ENCODE results near the gene SYNDIG1.

SYNDIG1 gene

DNA sequence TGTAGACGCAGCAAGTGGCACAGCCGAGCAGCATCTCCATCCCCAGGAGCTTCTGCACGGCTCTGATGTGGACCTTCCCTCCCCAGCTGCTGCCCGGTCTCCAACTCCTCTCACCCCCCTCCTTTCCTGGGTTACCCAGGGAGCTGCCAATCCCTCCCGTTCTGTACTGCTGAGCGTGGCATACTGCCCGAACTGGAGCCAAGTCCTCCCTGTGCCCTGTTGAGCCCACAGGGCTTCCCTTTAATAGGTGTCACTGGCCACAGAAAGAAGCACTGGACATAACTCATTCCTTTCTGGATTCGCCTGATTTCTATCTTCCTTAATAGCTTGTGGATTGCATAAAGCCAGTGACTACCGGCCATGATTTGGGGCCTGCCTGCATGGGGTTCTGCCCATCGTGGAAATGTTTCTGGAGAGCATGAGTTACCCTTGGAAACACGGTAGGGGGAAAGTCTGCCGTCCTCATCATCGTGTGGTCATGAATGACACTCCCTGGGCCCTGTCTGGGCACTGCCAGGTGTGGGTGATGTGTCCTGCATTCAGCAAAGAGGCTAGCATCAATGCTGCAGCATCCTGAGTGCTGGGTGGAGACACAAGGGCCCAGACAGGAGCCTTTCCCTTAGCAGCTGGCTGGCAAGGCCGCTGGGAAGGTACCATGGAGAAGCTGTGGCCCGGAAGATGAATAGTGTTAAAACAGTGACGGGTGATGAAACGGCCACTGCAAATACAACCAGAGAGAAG is 189.7 kb downstream of the SYNDIG1 start:
- Mint-ChIP-seq H3K4me3 (no peak overlapping the region), H3K9me3 (no peaks in the 10 kb centered on the region), H3K4me1 (ENCODE audit: low read depth) (no peaks in the 10 kb centered on the region), H3K27ac (no peak overlapping the region), H3K36me3 (ENCODE audit: low read depth) (no peaks in the 10 kb centered on the region), H3K27me3 (ENCODE audit: low read depth) (no peaks in the 10 kb centered on the region)

DNA sequence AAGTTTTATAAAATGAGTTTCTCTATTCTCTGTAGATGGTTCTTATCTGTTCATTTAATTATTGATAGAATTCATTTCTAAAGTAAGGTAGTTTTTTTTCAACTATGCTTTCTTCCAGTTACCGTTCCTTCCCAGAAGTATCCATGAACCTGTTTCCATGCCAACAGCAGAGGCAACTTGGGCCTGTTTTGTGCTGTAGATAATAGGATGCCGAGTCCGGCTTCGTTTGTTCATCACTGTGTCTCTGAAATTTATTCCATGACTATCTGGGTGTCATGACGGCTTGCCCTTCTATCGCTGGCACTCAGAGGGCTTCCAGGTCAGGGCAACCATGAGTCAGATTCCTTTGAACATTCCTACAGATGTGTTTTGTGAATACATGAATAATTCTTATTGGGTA is 190.4 kb downstream of the SYNDIG1 start:
- Mint-ChIP-seq H3K27me3 (ENCODE audit: low read depth) (no peaks in the 10 kb centered on the region), H3K27ac (no peak overlapping the region), H3K4me1 (ENCODE audit: low read depth) (no peaks in the 10 kb centered on the region), H3K36me3 (ENCODE audit: low read depth) (no peaks in the 10 kb centered on the region), H3K4me3 (no peak overlapping the region), H3K9me3 (no peaks in the 10 kb centered on the region)

DNA sequence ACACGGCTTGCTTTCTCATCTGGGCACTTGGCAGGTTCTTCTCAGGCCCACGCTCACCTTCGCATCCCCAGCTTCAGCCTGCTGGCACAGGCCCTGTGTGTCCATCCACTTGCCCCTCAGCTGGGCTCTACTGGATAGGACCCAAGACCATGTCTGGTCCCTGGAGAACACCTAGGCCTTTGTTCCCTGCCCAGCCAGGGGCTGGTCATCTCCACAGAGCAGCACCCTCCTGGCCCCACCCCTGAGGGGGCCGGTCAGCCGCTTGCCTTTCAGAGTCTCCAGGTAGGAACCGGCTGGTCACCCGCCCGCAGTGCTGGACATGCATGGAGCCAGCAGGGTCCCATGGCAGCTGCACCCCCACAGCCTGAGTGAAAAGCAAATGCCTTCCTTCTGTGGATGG is 191.2 kb downstream of the SYNDIG1 start:
- no peaks in the 10 kb centered on the region for H3K27me3 Mint-ChIP-seq (ENCODE audit: low read depth)
- no peak overlapping the region for H3K4me3 Mint-ChIP-seq
- no peaks in the 10 kb centered on the region for H3K9me3 Mint-ChIP-seq
- H3K36me3 Mint-ChIP-seq (ENCODE audit: low read depth), result no peaks in the 10 kb centered on the region
- no peak overlapping the region for H3K27ac Mint-ChIP-seq
- no peaks in the 10 kb centered on the region for H3K4me1 Mint-ChIP-seq (ENCODE audit: low read depth)

DNA sequence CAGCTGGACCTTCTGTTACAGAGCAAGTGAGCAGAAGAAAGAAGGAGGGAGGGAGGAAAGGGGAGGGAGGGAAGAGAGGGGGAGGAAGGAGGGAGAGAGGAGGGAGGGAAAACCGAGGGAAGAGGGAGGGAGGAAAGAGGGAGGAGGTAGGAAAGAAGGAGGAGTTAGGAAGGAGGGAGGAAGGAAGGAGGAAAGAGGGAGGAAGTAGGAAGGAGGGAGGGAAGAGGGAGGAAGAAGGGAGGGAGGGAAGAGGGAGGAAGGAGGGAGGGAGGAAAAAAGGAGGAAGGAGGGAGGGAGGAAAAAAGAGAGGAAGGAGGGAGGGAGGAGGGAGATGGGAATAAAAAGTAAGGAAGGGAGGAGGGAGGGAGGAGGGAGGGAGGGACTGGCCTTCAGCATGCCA is 191.8 kb downstream of the SYNDIG1 start:
- no peaks in the 10 kb centered on the region for H3K27me3 Mint-ChIP-seq (ENCODE audit: low read depth)
- no peak overlapping the region for H3K4me3 Mint-ChIP-seq
- H3K27ac Mint-ChIP-seq, result no peak overlapping the region
- no peaks in the 10 kb centered on the region for H3K9me3 Mint-ChIP-seq
- H3K36me3 Mint-ChIP-seq (ENCODE audit: low read depth), result no peaks in the 10 kb centered on the region
- H3K4me1 Mint-ChIP-seq (ENCODE audit: low read depth), result no peaks in the 10 kb centered on the region

DNA sequence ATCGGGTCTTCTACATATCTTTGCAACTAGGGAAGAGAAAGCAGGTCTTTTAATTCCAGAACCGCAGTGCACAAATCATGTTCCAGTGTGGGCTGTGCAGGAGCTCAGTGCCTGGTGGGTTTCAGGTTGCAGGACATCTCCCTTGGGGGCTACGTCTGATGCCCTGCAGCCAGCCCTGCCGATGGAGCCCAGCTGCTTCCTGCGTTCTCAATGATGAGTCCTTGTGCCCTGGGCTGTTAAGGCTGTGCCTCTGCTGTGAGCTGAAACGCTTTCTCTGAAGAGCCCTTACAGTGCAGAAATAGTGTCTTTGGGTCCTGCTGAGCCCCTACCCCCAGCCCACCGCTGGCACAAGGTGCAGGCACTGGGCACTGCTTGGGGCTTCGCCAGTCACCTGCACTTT is 192.9 kb downstream of the SYNDIG1 start:
- Mint-ChIP-seq H3K4me3 (no peak overlapping the region), H3K27ac (no peak overlapping the region), H3K27me3 (ENCODE audit: low read depth) (no peaks in the 10 kb centered on the region), H3K36me3 (ENCODE audit: low read depth) (no peaks in the 10 kb centered on the region), H3K9me3 (no peaks in the 10 kb centered on the region), H3K4me1 (ENCODE audit: low read depth) (no peaks in the 10 kb centered on the region)

DNA sequence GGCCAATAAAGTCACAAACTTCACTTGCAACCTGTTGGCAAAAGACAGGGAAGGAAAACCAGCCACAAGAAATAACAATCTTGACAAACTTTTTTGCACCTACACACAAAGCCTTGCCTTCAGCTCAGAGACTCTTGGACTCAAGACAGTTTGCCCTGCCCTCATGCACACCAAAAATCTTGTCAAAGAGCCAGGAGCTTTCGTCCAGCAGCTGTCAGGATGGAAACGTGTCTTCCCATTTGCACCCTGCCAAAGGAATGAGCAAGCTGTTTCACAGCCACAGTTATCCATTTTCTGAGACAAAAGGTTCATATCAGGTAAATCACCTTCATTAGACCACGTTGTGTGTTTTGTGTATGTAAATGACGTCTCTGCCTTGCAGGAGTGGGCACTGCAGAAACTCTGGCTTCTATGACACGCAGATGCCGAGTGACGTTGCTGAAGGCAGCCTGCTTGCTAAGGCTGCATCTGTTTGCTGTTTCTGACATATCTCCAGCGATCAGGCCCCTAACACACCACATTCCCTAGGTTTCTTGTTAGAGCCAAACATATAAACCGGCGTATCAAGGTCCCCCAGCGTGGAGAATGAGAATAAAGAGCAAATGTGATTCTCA is 193.4 kb downstream of the SYNDIG1 start:
- H3K9me3 Mint-ChIP-seq, result no peaks in the 10 kb centered on the region
- H3K27me3 Mint-ChIP-seq (ENCODE audit: low read depth), result no peaks in the 10 kb centered on the region
- H3K27ac Mint-ChIP-seq, result no peak overlapping the region
- H3K4me3 Mint-ChIP-seq, result no peak overlapping the region
- H3K36me3 Mint-ChIP-seq (ENCODE audit: low read depth), result no peaks in the 10 kb centered on the region
- no peaks in the 10 kb centered on the region for H3K4me1 Mint-ChIP-seq (ENCODE audit: low read depth)

DNA sequence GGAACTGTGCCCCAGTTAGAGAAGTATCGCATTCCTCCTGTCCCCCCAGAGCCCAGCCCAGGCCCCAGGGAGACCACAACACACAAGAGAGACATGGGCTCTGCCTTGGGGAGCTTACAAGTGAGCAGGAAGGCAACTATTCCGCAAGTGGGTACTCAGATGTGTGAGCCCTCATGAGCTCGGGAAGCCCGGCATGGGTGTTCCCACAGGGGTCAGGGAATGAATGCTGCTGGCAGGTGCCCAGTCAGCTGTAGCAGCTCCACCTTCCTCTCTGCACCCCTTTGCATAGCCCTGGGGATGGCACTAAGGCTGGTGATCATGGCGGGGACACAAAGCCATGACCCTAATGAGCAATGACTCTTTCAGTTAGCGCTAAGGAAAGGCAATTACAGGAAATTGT is 194.1 kb downstream of the SYNDIG1 start:
- H3K27me3 Mint-ChIP-seq (ENCODE audit: low read depth), result no peaks in the 10 kb centered on the region
- no peaks in the 10 kb centered on the region for H3K9me3 Mint-ChIP-seq
- H3K4me3 Mint-ChIP-seq, result no peak overlapping the region
- H3K36me3 Mint-ChIP-seq (ENCODE audit: low read depth), result no peaks in the 10 kb centered on the region
- no peaks in the 10 kb centered on the region for H3K4me1 Mint-ChIP-seq (ENCODE audit: low read depth)
- no peak overlapping the region for H3K27ac Mint-ChIP-seq

DNA sequence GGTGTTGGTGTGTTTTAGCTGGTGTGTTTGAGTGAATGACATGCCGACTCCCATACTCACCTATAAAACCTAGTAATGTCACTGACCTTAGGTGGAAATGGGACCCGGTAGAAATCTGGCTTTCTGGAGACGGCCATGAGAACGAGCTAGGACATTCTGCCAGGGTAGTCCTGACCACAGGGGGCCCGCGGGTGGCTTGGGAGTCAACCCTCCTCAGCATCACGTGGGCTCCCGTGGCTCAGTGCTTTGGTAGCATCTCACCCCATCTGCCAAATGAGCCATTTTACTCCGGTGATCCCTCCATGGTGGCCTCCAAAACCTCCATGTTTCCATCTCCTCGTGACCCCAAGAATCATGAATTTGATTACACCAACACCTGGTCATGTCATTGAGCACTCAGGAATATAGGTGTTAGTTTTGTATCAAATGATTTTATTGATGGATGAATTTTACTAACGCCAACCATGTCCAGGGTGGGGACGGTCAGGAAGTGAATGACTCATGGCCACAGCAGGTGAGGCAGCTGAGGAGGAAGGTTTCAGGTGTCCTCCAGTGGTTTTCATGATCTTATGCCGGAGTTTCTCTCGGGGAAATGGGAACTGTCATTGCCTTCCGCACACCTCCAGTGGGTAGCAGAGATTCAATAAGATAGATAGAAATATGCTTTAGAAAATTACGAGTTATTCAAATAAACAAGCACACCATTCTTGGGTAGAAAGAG is 195.0 kb downstream of the SYNDIG1 start:
- H3K4me3 Mint-ChIP-seq, result no peak overlapping the region
- no peaks in the 10 kb centered on the region for H3K9me3 Mint-ChIP-seq
- H3K4me1 Mint-ChIP-seq (ENCODE audit: low read depth), result no peaks in the 10 kb centered on the region
- H3K27ac Mint-ChIP-seq, result no peak overlapping the region
- H3K27me3 Mint-ChIP-seq (ENCODE audit: low read depth), result no peaks in the 10 kb centered on the region
- no peaks in the 10 kb centered on the region for H3K36me3 Mint-ChIP-seq (ENCODE audit: low read depth)

DNA sequence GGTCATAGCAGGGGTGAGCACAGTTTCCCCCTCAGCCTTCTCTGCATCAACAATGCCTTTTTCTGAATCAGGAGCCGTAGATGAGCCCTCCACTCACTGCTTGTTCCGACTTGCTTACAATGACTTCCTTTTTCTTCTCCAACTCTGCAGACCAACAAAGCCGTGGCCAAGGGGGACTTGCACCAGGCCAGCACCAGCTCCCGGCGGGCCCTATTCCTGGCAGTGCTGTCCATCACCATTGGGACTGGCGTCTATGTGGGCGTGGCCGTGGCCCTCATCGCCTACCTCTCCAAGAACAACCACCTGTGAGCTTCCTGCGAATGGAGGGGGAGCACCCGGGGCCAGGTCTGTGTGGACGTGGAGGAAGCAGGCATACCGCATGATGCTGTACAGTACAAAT is 195.8 kb downstream of the SYNDIG1 start:
- Mint-ChIP-seq H3K4me3 (no peak overlapping the region), H3K27me3 (ENCODE audit: low read depth) (no peaks in the 10 kb centered on the region), H3K4me1 (ENCODE audit: low read depth) (no peaks in the 10 kb centered on the region), H3K9me3 (no peaks in the 10 kb centered on the region), H3K27ac (no peak overlapping the region), H3K36me3 (ENCODE audit: low read depth) (no peaks in the 10 kb centered on the region)

DNA sequence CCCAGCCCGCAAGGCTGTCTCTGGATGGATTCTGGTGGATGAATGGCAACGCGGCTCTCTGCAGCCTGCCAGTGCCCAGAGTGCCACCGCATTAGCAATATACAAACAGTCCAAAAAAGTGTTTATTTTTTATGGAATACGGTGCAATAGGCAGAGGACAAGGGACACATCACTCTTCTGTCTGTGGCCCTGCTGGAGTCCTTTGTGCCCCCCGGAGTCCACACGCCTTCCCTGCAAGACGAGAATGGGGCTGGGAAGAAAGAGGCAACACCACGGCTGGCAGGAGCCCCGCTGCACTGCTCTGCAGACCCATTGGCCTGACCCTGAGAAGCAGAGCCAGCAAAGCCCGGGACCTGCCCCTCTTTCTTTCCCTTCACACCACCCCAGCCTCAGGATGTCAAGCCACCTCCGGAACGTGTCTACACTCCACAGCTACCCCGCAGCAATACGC is 196.3 kb downstream of the SYNDIG1 start:
- H3K9me3 Mint-ChIP-seq, result no peaks in the 10 kb centered on the region
- H3K27me3 Mint-ChIP-seq (ENCODE audit: low read depth), result no peaks in the 10 kb centered on the region
- H3K36me3 Mint-ChIP-seq (ENCODE audit: low read depth), result no peaks in the 10 kb centered on the region
- no peak overlapping the region for H3K4me3 Mint-ChIP-seq
- H3K27ac Mint-ChIP-seq, result no peak overlapping the region
- H3K4me1 Mint-ChIP-seq (ENCODE audit: low read depth), result no peaks in the 10 kb centered on the region

DNA sequence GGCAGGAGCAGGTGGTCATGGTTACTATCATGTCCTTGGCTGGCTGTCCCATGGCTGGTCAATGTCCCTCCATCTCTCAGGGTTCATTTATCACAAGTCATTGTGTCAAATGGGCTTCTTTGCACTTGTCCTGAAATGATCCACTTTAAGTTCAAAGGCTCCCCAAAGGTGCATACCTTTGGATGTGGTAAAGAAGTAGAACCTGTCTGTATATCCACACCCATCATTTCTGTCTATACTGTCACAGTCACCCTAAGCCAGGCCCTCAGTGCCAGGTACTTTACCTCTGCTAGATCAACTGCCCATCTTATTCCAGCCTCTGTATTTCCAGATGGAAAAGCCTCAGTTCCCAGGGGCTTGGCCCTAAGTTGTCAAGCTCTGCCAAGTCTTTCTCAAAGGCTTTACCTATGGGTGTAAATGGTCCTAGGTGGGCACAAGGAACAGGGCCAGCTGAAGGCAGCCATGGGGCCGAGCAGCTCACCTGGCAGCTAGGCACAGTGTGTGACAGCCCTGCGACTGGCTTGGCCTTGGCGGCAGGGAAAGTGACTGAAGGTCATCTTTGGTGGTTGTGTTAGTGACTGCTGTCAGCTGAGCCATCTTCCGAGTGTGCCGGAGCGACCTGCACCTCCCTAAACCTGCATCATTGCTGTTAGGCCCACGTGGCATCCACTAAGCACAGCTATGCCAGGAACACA is 198.4 kb downstream of the SYNDIG1 start:
- no peaks in the 10 kb centered on the region for H3K36me3 Mint-ChIP-seq (ENCODE audit: low read depth)
- H3K9me3 Mint-ChIP-seq, result no peaks in the 10 kb centered on the region
- no peak overlapping the region for H3K27ac Mint-ChIP-seq
- no peak overlapping the region for H3K4me3 Mint-ChIP-seq
- no peaks in the 10 kb centered on the region for H3K4me1 Mint-ChIP-seq (ENCODE audit: low read depth)
- H3K27me3 Mint-ChIP-seq (ENCODE audit: low read depth), result no peaks in the 10 kb centered on the region

DNA sequence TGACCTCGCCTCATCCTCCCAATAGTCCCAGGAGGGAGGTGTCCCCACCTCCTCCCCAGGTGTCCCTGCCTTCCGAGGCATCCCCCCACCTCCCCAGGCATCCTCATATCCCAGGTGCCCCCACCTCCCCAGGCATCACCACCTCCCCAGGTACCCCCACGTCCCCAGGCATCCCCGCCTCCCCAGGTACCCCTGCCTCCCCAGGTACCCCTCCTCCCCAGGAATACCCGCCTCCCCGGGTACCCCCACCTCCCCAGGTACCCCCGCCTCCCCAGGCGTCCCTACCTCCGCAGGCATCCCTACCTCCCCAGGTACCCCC is 198.9 kb downstream of the SYNDIG1 start:
- Mint-ChIP-seq H3K9me3 (no peaks in the 10 kb centered on the region), H3K27me3 (ENCODE audit: low read depth) (no peaks in the 10 kb centered on the region), H3K36me3 (ENCODE audit: low read depth) (no peaks in the 10 kb centered on the region), H3K4me3 (no peak overlapping the region), H3K4me1 (ENCODE audit: low read depth) (no peaks in the 10 kb centered on the region), H3K27ac (no peak overlapping the region)

DNA sequence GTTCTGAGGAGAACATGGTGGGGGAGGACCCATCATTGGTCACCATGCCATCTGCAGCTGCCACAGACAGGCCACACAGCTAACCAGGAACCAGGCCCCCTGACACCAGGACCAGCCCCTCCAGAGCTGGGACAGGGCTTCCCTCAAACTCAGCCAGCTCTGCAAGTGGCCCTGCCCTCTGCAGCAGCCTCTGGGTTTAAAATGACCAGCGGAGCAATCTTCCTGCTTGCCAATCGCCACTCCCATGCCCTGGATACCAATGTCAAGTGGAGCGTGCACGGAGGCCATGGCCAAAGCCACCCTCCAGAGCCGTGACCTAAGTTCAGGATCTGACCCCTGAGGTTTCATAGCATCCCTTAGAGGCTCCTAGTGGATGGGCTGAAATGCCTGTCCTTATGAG is 199.4 kb downstream of the SYNDIG1 start:
- H3K4me1 Mint-ChIP-seq (ENCODE audit: low read depth), result no peaks in the 10 kb centered on the region
- H3K4me3 Mint-ChIP-seq, result no peak overlapping the region
- H3K9me3 Mint-ChIP-seq, result no peaks in the 10 kb centered on the region

DNA sequence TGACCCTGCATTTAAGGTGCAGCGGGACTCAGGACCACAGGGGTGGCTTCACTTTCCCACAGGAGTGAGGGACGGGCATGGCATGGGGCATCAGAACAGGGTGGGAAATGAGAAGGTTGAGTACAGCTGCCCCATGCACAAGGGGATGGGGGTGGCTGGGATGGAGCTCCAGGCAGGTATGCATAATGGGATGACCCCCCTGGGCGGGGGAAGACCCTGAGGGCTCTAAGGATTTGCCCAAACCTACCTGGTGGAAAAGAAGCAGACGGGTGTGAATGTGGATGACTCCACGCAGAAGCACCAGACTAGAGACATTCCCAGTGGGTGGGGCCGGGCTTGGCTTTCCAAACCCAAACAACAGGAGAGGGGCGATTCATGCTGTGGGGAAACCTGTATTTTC is 200.3 kb downstream of the SYNDIG1 start:
- Mint-ChIP-seq H3K36me3 (ENCODE audit: low read depth) (no peaks in the 10 kb centered on the region), H3K27ac (no peak overlapping the region), H3K4me1 (ENCODE audit: low read depth) (no peaks in the 10 kb centered on the region), H3K27me3 (ENCODE audit: low read depth) (no peaks in the 10 kb centered on the region), H3K4me3 (no peak overlapping the region), H3K9me3 (no peaks in the 10 kb centered on the region)

More for the DNA sequence above, 199.4 kb downstream of the SYNDIG1 start:
- H3K27ac Mint-ChIP-seq, result no peak overlapping the region
- H3K36me3 Mint-ChIP-seq (ENCODE audit: low read depth), result no peaks in the 10 kb centered on the region
- H3K27me3 Mint-ChIP-seq (ENCODE audit: low read depth), result no peaks in the 10 kb centered on the region
